ENCODE results near the gene COL23A1. TPM values are rescaled to one million over a fixed set of nuclear protein-coding genes. Genes with fewer than 3 reads are reported as not detected.

Gene COL23A1
- total RNA-seq, 2 donors from 2014 or later, result 1.5 to 2.5 TPM

- Histone ChIP-seq H3K27me3 (replicated peaks; ENCODE audit: insufficient read depth) (no peaks in the 10 kb centered on the region), H3K36me3 (peaks cover 34% of the 10 kb centered on the region), H3K27ac (no peak overlapping the region), H3K4me3 (no peak overlapping the region), H3K4me1 (ENCODE audit: control insufficient read depth in 1 of 2, low read depth in 2 of 2) (peaks cover 34 to 51% of the 10 kb centered on the region in 2 donors), H3K9me3 (no peaks in the 10 kb centered on the region)
- no peak for TF ChIP-seq CTCF (IDR thresholded peaks at IDR 0.05)
- ATAC-seq (ENCODE audit: insufficient number of reproducible peaks, low FRiP score, low read depth) (no peak), DNase-seq (ENCODE audit: low spot score) (no peak)
Observed at GRCh38 chr5:178622679-178623247, 32.6 kb upstream of the COL23A1 start.

- H3K4me1 ChIP-seq (ENCODE audit: control insufficient read depth in 1 of 2, low read depth in 2 of 2), result peaks cover 26 to 41% of the 10 kb centered on the region in 2 donors
Observed at GRCh38 chr5:178619390-178619789, 29.2 kb upstream of the COL23A1 start.

GRCh38 chr5:178612299-178612698, 22.1 kb upstream of the COL23A1 start:
- peaks cover 75% of the 10 kb centered on the region for H3K36me3 ChIP-seq

More at GRCh38 chr5:178619390-178619789, 29.2 kb upstream of the COL23A1 start:
- ATAC-seq (ENCODE audit: insufficient number of reproducible peaks, low FRiP score, low read depth) (no peak), DNase-seq (ENCODE audit: low spot score) (no peak)
- Histone ChIP-seq H3K4me3 (no peak overlapping the region), H3K36me3 (peaks cover 56% of the 10 kb centered on the region), H3K27me3 (replicated peaks; ENCODE audit: insufficient read depth) (no peaks in the 10 kb centered on the region), H3K27ac (no peak overlapping the region), H3K9me3 (no peaks in the 10 kb centered on the region)
- no peak for TF ChIP-seq CTCF (IDR thresholded peaks at IDR 0.05)

GRCh38 chr5:178606269-178606668, 16.1 kb upstream of the COL23A1 start:
- Histone ChIP-seq H3K9me3 (no peaks in the 10 kb centered on the region), H3K36me3 (peaks cover 56% of the 10 kb centered on the region), H3K4me1 (ENCODE audit: control insufficient read depth in 1 of 2, low read depth in 2 of 2) (peaks cover 15 to 25% of the 10 kb centered on the region in 2 donors), H3K27me3 (replicated peaks; ENCODE audit: insufficient read depth) (no peaks in the 10 kb centered on the region), H3K4me3 (no peak overlapping the region), H3K27ac (no peak overlapping the region)
- DNase-seq (ENCODE audit: low spot score), result no peak
- ATAC-seq (ENCODE audit: insufficient number of reproducible peaks, low FRiP score, low read depth), result no peak
- no peak for TF ChIP-seq CTCF (IDR thresholded peaks at IDR 0.05)

More at GRCh38 chr5:178612299-178612698, 22.1 kb upstream of the COL23A1 start:
- Histone ChIP-seq H3K4me3 (no peak overlapping the region), H3K9me3 (no peaks in the 10 kb centered on the region), H3K27ac (no peak overlapping the region), H3K27me3 (replicated peaks; ENCODE audit: insufficient read depth) (no peaks in the 10 kb centered on the region), H3K4me1 (ENCODE audit: control insufficient read depth in 1 of 2, low read depth in 2 of 2) (no peaks in the 10 kb centered on the region)
- ATAC-seq (ENCODE audit: insufficient number of reproducible peaks, low FRiP score, low read depth) (no peak), DNase-seq (ENCODE audit: low spot score) (no peak)
- TF ChIP-seq CTCF (IDR thresholded peaks at IDR 0.05), result no peak

GRCh38 chr5:178605788-178606187, 15.6 kb upstream of the COL23A1 start:
- peaks cover 15 to 25% of the 10 kb centered on the region in 2 donors for H3K4me1 ChIP-seq (ENCODE audit: control insufficient read depth in 1 of 2, low read depth in 2 of 2)
- H3K27ac ChIP-seq, result no peak overlapping the region
- H3K36me3 ChIP-seq, result peaks cover 53% of the 10 kb centered on the region
- DNase-seq (ENCODE audit: low spot score) (no peak), ATAC-seq (ENCODE audit: insufficient number of reproducible peaks, low FRiP score, low read depth) (no peak)
- no peaks in the 10 kb centered on the region for H3K27me3 ChIP-seq (replicated peaks; ENCODE audit: insufficient read depth)
- no peak overlapping the region for H3K4me3 ChIP-seq
- no peak for TF ChIP-seq CTCF (IDR thresholded peaks at IDR 0.05)
- H3K9me3 ChIP-seq, result no peaks in the 10 kb centered on the region

Measured in thoracic aorta (tissue), 2 donors.